ENCODE measurements around the gene MFAP5.

Gene MFAP5

GRCh38 chr12:8685051-8685450, 22.4 kb upstream of the MFAP5 start:
- H3K4me3 Mint-ChIP-seq, result no peak overlapping the region
- no peaks in the 10 kb centered on the region for H3K36me3 Mint-ChIP-seq
- no peaks in the 10 kb centered on the region for H3K9me3 Mint-ChIP-seq
- H3K27me3 Mint-ChIP-seq, result peaks cover 7% of the 10 kb centered on the region
- H3K4me1 Mint-ChIP-seq, result peaks cover 8% of the 10 kb centered on the region
- H3K27ac Mint-ChIP-seq, result no peak overlapping the region
- ATAC-seq, result no peak

DNA sequence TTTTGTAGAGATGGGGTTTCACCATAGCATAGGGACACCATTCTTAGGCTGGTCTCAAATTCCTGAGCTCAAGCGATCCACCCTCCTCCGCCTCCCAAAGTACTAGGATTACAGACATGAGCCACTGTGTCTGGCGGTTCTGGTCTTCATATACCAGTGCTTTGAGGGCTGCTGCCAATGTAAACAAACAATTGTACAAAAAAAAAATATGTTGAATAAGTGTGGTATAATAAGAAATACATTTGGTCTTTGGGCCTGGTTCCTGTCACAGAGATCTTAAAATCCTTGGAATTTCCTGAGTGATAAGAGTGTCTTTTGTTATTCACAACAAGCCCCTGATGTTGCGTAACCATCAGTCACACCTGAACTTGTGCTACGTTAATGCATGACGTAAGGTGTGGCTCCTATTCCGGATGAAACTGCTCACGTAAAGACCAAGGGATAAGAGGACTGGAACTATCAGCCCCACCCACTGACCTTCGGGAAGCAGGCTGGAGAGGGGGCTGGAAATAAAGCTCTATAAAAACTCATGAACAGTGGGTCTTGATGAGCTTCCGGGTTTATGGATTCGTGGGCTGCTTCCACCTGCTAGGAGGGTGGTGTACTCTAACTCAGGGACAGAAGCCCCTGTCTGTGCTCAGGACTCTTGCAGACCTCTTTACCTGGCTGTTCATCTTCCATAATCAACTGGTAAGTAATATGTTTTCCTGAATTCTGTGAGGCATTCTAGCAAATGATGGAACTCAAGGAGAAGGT, 18.7 kb upstream of the MFAP5 start:
- H3K4me3 Mint-ChIP-seq, result no peak overlapping the region
- H3K27me3 Mint-ChIP-seq, result no peaks in the 10 kb centered on the region
- no peak for ATAC-seq
- H3K4me1 Mint-ChIP-seq, result peaks cover 8% of the 10 kb centered on the region
- no peaks in the 10 kb centered on the region for H3K36me3 Mint-ChIP-seq
- no peaks in the 10 kb centered on the region for H3K9me3 Mint-ChIP-seq
- H3K27ac Mint-ChIP-seq, result peak overlapping the region; percentile 46

- H3K36me3 Mint-ChIP-seq, result no peaks in the 10 kb centered on the region
- H3K4me1 Mint-ChIP-seq, result peaks cover 10% of the 10 kb centered on the region
- no peaks in the 10 kb centered on the region for H3K27me3 Mint-ChIP-seq
Measured at GRCh38 chr12:8680533-8680932, 17.9 kb upstream of the MFAP5 start.

GRCh38 chr12:8678661-8679111, 16.1 kb upstream of the MFAP5 start:
- H3K9me3 Mint-ChIP-seq, result no peaks in the 10 kb centered on the region
- no peak for ATAC-seq
- no peaks in the 10 kb centered on the region for H3K27me3 Mint-ChIP-seq

More at GRCh38 chr12:8680533-8680932, 17.9 kb upstream of the MFAP5 start:
- Mint-ChIP-seq H3K4me3 (no peak overlapping the region), H3K9me3 (no peaks in the 10 kb centered on the region), H3K27ac (no peak overlapping the region)
- ATAC-seq, result no peak

GRCh38 chr12:8677362-8677761, 14.7 kb upstream of the MFAP5 start:
- peaks cover 15% of the 10 kb centered on the region for H3K4me1 Mint-ChIP-seq
- H3K36me3 Mint-ChIP-seq, result peaks cover under 1% of the 10 kb centered on the region
- H3K9me3 Mint-ChIP-seq, result peaks cover under 1% of the 10 kb centered on the region
- no peak for ATAC-seq
- H3K27me3 Mint-ChIP-seq, result no peaks in the 10 kb centered on the region
- H3K4me3 Mint-ChIP-seq, result no peak overlapping the region
- no peak overlapping the region for H3K27ac Mint-ChIP-seq

More at GRCh38 chr12:8678661-8679111, 16.1 kb upstream of the MFAP5 start:
- H3K4me3 Mint-ChIP-seq, result no peak overlapping the region
- H3K36me3 Mint-ChIP-seq, result no peaks in the 10 kb centered on the region
- peaks cover 16% of the 10 kb centered on the region for H3K4me1 Mint-ChIP-seq
- no peak overlapping the region for H3K27ac Mint-ChIP-seq

- no peak overlapping the region for H3K27ac Mint-ChIP-seq
- peaks cover 6% of the 10 kb centered on the region for H3K36me3 Mint-ChIP-seq
- no peaks in the 10 kb centered on the region for H3K27me3 Mint-ChIP-seq
- ATAC-seq, result no peak
- no peak overlapping the region for H3K4me3 Mint-ChIP-seq
- H3K4me1 Mint-ChIP-seq, result peaks cover 8% of the 10 kb centered on the region
- H3K9me3 Mint-ChIP-seq, result peaks cover 6% of the 10 kb centered on the region
Measured at GRCh38 chr12:8676651-8677050, 14.0 kb upstream of the MFAP5 start.

DNA sequence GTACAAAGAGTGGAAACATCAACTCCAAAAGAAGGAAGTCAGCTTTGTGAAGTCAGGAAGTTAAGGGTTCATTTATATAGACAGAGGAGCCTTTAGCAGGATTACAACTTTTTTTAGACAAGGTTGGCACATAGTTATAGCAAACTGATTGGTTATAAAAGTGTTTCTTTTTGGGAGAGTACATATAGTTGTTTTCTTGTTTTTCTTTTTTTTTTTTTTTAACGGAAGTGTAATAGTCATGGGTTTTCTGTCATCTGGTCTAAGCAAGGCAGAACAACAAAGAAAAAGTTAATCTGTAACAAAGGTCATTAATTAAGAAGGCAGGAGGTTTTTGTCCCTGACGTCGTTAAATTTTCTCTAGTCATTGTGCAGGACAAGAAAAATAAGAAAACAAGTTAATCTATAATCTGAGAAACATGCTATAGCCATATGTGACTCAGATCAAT, 13.0 kb upstream of the MFAP5 start:
- Mint-ChIP-seq H3K9me3 (peaks cover 6% of the 10 kb centered on the region), H3K4me3 (no peak overlapping the region), H3K27ac (peak overlapping the region; percentile 60), H3K36me3 (peaks cover 6% of the 10 kb centered on the region), H3K27me3 (no peaks in the 10 kb centered on the region), H3K4me1 (peaks cover 8% of the 10 kb centered on the region)
- ATAC-seq, result no peak

GRCh38 chr12:8672381-8672780, 9.8 kb upstream of the MFAP5 start:
- Mint-ChIP-seq H3K4me3 (no peak overlapping the region), H3K27ac (no peak overlapping the region), H3K4me1 (peaks cover 22% of the 10 kb centered on the region), H3K9me3 (peaks cover 13% of the 10 kb centered on the region), H3K27me3 (peaks cover 11% of the 10 kb centered on the region), H3K36me3 (peaks cover 17% of the 10 kb centered on the region)
- no peak for ATAC-seq

GRCh38 chr12:8668441-8668840, 5.8 kb upstream of the MFAP5 start:
- Mint-ChIP-seq H3K4me1 (peaks cover 23% of the 10 kb centered on the region), H3K4me3 (no peak overlapping the region), H3K36me3 (peaks cover 17% of the 10 kb centered on the region), H3K27ac (no peak overlapping the region), H3K9me3 (peaks cover 13% of the 10 kb centered on the region), H3K27me3 (peaks cover 11% of the 10 kb centered on the region)
- ATAC-seq, result no peak

- H3K4me1 Mint-ChIP-seq, result peaks cover 23% of the 10 kb centered on the region
- ATAC-seq, result peak; percentile 36
- peaks cover 11% of the 10 kb centered on the region for H3K27me3 Mint-ChIP-seq
- peaks cover 16% of the 10 kb centered on the region for H3K36me3 Mint-ChIP-seq
- H3K9me3 Mint-ChIP-seq, result peaks cover 11% of the 10 kb centered on the region
- no peak overlapping the region for H3K27ac Mint-ChIP-seq
- no peak overlapping the region for H3K4me3 Mint-ChIP-seq
Measured at GRCh38 chr12:8667270-8667669, 4.6 kb upstream of the MFAP5 start.

- Mint-ChIP-seq H3K4me3 (no peak overlapping the region), H3K36me3 (peaks cover 11% of the 10 kb centered on the region), H3K4me1 (peaks cover 23% of the 10 kb centered on the region), H3K27me3 (peaks cover 11% of the 10 kb centered on the region), H3K9me3 (peaks cover 6% of the 10 kb centered on the region), H3K27ac (no peak overlapping the region)
- ATAC-seq, result no peak
Measured at GRCh38 chr12:8665759-8666158, 3.1 kb upstream of the MFAP5 start.

- peak overlapping the region; percentile 2 for H3K27ac Mint-ChIP-seq
- H3K4me1 Mint-ChIP-seq, result peaks cover 22% of the 10 kb centered on the region
- H3K9me3 Mint-ChIP-seq, result peaks cover under 1% of the 10 kb centered on the region
- no peak for ATAC-seq
- no peak overlapping the region for H3K4me3 Mint-ChIP-seq
- H3K27me3 Mint-ChIP-seq, result peaks cover 4% of the 10 kb centered on the region
- H3K36me3 Mint-ChIP-seq, result peaks cover 2% of the 10 kb centered on the region
Measured at GRCh38 chr12:8664228-8664913, 1.7 kb upstream of the MFAP5 start.

- no peaks in the 10 kb centered on the region for H3K27me3 Mint-ChIP-seq
- no peak for ATAC-seq
Measured at GRCh38 chr12:8661751-8662150, 875 bp downstream of the MFAP5 start.

GRCh38 chr12:8661016-8661415, 1.6 kb downstream of the MFAP5 start:
- peaks cover 5% of the 10 kb centered on the region for H3K4me1 Mint-ChIP-seq
- no peaks in the 10 kb centered on the region for H3K9me3 Mint-ChIP-seq
- H3K27me3 Mint-ChIP-seq, result no peaks in the 10 kb centered on the region
- no peak overlapping the region for H3K4me3 Mint-ChIP-seq
- H3K27ac Mint-ChIP-seq, result no peak overlapping the region
- ATAC-seq, result no peak
- H3K36me3 Mint-ChIP-seq, result peaks cover 4% of the 10 kb centered on the region

More at GRCh38 chr12:8661751-8662150, 875 bp downstream of the MFAP5 start:
- Mint-ChIP-seq H3K4me3 (no peak overlapping the region), H3K4me1 (peaks cover 5% of the 10 kb centered on the region), H3K27ac (no peak overlapping the region), H3K36me3 (peaks cover 4% of the 10 kb centered on the region), H3K9me3 (no peaks in the 10 kb centered on the region)

DNA sequence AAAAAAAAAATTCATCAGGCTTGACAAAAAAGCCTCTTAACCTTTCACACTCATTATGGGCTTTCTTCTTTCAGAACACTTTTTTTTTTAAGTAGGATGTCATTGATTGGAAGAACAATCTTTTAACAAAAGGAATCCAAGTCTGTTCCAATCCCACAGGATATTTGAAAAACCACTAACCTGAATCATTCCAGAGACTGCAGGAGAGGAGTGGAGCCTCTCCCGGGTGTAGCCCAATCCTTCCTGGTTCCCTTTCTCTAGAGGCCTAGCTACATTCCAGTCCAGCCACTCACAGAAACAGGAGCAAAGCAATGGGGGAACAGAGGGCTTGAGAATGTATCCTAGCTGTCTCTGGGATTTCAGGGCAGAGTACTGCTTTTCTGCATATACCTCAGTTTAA, 4.3 kb downstream of the MFAP5 start:
- Mint-ChIP-seq H3K9me3 (no peaks in the 10 kb centered on the region), H3K4me1 (peaks cover 4% of the 10 kb centered on the region), H3K4me3 (no peak overlapping the region), H3K27ac (no peak overlapping the region), H3K36me3 (peaks cover 4% of the 10 kb centered on the region), H3K27me3 (no peaks in the 10 kb centered on the region)
- ATAC-seq, result no peak

- Mint-ChIP-seq H3K36me3 (peaks cover 4% of the 10 kb centered on the region), H3K9me3 (no peaks in the 10 kb centered on the region), H3K27me3 (no peaks in the 10 kb centered on the region), H3K27ac (peak overlapping the region; percentile 11), H3K4me3 (no peak overlapping the region), H3K4me1 (peaks cover 4% of the 10 kb centered on the region)
- ATAC-seq, result no peak
Measured at GRCh38 chr12:8655421-8655820, 7.2 kb downstream of the MFAP5 start.
